Hepatic stellate cell (primary cell): ENCODE results near the gene CDH12.

Experiments used
- DNase-seq: peaks from one replicate; pipeline ENCODE4 v3.0.0; 2011; ENCODE audit warnings: low spot score

The CDH12 gene

DNA sequence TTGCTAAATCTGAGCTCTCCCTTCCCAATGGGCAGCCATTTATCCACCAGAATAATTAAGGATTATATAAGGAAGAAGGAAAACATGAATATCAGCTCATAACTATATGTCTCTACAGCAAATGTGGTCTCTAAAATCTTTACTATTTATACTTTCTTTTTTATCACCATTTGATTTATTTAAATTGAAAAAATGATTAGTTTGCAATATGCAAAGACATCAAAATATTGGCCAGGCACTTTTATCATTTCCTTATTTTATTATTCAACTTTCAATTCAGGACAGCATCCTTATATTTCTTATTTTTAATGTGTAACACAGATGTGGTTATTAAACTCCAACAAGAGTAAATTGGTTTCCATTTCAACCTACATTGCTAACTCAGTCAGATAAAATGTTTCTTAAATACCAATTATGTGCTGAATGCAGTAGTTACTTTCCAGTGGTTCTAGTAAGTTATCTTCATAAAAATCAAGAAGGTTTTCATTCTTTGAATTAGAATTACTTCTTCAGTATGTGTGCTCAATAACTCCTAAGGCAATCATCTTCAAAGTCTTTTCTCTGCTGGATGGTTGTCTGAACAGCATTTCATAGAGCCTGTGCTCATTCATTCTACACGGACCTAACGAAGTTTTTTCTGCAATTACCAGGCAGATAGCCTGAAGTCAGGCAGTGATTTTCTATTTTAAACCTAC is 1148.0 kb downstream of the CDH12 start:
- DNase-seq: no peak

DNA sequence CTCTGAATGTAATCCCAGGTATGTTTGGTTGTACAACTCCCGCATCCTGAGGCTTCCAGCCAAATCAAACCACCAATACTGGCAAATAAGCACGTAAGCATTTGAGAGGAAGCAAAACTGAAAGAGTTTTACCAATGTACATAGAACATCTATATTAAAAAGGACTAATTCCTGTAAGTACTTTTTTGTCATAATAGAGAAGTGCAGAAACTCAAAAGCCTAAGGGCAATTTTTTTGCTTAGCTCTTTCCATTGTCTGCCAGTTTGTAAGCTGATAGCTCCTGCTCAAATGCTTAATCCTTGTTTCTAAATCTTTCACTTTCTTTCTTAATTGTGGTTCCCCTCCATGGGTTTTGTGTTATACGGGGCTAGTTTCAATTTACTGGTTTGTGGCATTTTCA is 1151.8 kb downstream of the CDH12 start:
- no peak for DNase-seq
